A549 (cell line): ENCODE results near the gene NPM1.

Source experiments
- CBX2 ChIP-seq: fragments of 200-600 bp; sonication (generic); IDR thresholded peaks from 2 replicates; pipeline ENCODE4 v1.6.1; 2016; ENCODE audit warnings: low read depth, mild to moderate bottlenecking, borderline replicate concordance
- CEBPB ChIP-seq, 2 experiments: fragments of >200 bp in 1 of 2; sonication (Bioruptor Twin) in 1 of 2; formaldehyde crosslinking in 1 of 2; IDR thresholded peaks; 2 replicates each; pipeline ENCODE4 v1.6.1; 2012 to 2016
- CTCF ChIP-seq: fragments of >200 bp; sonication (Bioruptor Twin); formaldehyde crosslinking; IDR thresholded peaks from 3 replicates; pipeline ENCODE4 v1.5.1; 2016
- MAX ChIP-seq: IDR thresholded peaks from 2 replicates; pipeline ENCODE4 v1.6.1; 2012
- MYC ChIP-seq: IDR thresholded peaks from 2 replicates; pipeline ENCODE4 v1.6.1; 2012; ENCODE audit warnings: mild to moderate bottlenecking, inconsistent platforms, low read length, improper control_type of control experiment, borderline replicate concordance

GRCh38 chr5:171379961-171380360 lies 7.7 kb upstream of the NPM1 start:
- TF ChIP-seq CBX2: no peak
- no peak for TF ChIP-seq MYC
- no peak for TF ChIP-seq CTCF
- TF ChIP-seq CEBPB (IDR thresholded peaks at IDR 0.05): no peak
- no peak for TF ChIP-seq MAX
